ENCODE measurements around the gene CDH4. TPM values are rescaled to one million over a fixed set of nuclear protein-coding genes. Genes with fewer than 3 reads are reported as not detected.

Gene CDH4
- total RNA-seq, 6 donors from 2014 or later = 0.20 to 1.0 (median 0.40) TPM; not detected in 1

- H3K9me3 ChIP-seq = no peaks in the 10 kb centered on the region
- TF ChIP-seq POLR2A (IDR thresholded peaks at IDR 0.05) = no peak
- no peak for TF ChIP-seq POLR2AphosphoS5 (IDR thresholded peaks at IDR 0.05)
- no peak for TF ChIP-seq EP300 (IDR thresholded peaks at IDR 0.05)
- TF ChIP-seq, protein P1, sequence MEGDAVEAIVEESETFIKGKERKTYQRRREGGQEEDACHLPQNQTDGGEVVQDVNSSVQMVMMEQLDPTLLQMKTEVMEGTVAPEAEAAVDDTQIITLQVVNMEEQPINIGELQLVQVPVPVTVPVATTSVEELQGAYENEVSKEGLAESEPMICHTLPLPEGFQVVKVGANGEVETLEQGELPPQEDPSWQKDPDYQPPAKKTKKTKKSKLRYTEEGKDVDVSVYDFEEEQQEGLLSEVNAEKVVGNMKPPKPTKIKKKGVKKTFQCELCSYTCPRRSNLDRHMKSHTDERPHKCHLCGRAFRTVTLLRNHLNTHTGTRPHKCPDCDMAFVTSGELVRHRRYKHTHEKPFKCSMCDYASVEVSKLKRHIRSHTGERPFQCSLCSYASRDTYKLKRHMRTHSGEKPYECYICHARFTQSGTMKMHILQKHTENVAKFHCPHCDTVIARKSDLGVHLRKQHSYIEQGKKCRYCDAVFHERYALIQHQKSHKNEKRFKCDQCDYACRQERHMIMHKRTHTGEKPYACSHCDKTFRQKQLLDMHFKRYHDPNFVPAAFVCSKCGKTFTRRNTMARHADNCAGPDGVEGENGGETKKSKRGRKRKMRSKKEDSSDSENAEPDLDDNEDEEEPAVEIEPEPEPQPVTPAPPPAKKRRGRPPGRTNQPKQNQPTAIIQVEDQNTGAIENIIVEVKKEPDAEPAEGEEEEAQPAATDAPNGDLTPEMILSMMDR (IDR thresholded peaks at IDR 0.05) = no peak
- H3K27me3 ChIP-seq = no peaks in the 10 kb centered on the region
- no peaks in the 10 kb centered on the region for H3K36me3 ChIP-seq
- DNase-seq = no peak
- WGBS, 2 donors = 81 to 94% methylated on average over 7 to 9 of the region's 9 CpGs
- no peaks in the 10 kb centered on the region for H3K4me1 ChIP-seq
- ATAC-seq (ENCODE audit: low FRiP score in 2 of 2) = peak in 1 of 2 donors; percentile 4
- no peak overlapping the region for H3K4me3 ChIP-seq
- no peak overlapping the region for H3K27ac ChIP-seq
Measured at GRCh38 chr20:61536671-61537070, 284.6 kb downstream of the CDH4 start.

DNA sequence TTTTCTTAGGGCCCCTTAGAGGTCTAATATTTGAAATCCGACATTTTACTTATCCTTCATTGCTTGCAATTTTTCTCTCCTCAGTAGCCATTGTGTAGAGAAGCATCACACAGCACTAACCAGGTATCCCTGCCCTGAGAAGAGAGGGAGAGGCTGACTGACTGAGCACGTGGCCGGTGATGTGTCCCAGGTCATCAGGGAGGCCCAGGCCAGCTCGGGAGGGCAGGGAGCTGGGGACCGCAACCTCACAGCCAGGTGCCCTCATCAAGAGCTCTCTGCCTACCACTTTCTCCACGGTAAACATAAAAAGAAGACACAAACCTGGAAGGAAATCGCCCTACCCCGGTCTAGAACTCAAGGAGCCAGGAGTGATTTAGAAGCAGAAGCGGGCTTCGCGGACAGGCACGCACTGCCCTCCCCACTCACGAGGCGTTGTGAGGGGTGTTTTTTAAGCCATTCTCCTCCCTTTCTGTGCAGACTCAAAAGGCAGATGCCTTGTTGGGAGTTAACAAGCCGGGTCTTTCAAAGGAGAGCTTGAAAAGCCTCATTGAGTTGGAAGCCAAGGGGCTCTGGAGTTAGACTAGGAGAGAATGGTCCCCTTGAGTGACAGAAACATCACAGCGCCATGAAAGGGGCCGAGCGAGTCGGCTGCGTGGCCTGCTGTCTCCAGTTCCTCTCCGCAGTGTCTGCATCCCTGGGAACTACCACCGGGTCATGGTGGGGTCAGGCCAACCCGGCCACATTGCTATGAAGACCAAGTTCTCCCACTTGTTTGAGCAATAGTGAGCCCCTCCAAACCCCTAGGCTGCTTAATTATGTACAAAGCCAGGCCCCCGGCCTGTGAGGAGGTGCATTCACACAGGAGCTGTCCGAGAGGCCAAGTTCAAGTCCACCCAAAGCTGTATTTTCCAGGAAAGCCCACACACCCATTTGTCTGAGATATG is 285.4 kb downstream of the CDH4 start:
- TF ChIP-seq POLR2AphosphoS5 (IDR thresholded peaks at IDR 0.05) (no peak), POLR2A (IDR thresholded peaks at IDR 0.05) (no peak), EP300 (IDR thresholded peaks at IDR 0.05) (no peak)
- TF ChIP-seq, protein P1 (IDR thresholded peaks at IDR 0.05) = no peak
- WGBS, 2 donors = 79 to 80% methylated on average over 18 to 25 of the region's 25 CpGs
- Histone ChIP-seq H3K36me3 (no peaks in the 10 kb centered on the region), H3K27me3 (no peaks in the 10 kb centered on the region), H3K27ac (no peak overlapping the region), H3K9me3 (no peaks in the 10 kb centered on the region), H3K4me1 (no peaks in the 10 kb centered on the region), H3K4me3 (no peak overlapping the region)
- DNase-seq (no peak), ATAC-seq (ENCODE audit: low FRiP score in 2 of 2) (no peak)

DNA sequence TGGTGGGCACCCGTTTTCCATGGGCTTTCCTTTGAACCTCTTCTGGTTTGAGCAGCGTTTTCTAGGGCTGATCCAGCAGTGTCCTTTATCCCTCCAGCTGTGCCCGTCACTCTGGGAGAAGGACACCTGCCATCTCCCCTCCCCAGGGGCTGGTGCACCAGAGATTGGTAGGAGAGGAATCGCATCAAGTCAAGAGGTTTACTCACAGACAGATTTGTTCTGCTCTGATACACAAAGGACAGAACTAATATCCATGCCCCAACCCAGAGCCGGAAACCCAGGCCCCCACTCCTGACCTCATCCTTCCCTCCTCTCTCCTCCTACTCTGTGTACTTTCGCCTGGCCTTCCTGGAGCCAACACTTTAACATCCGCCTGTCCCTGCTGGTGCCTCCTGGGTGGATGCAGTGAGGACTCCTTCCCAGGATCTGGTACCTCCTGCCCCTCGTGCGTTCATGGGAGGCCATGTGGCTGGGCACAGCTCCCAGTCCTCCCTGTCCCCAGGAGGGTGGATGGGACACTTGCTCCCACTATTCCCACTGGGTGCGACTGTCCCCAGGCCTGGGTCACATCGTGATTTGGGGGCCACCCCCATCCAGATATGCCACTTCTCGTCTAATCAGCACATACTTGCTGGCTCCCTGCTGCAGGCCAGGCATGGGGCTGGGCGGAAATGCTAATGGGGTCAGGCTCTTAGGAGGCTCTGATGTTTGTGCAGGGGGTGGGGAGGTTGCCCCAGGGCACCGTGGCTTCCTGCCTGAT is 286.3 kb downstream of the CDH4 start:
- H3K9me3 ChIP-seq = no peaks in the 10 kb centered on the region
- DNase-seq (peak in 1 of 2 donors; percentile 32), ATAC-seq (ENCODE audit: low FRiP score in 2 of 2) (no peak)
- no peak overlapping the region for H3K4me3 ChIP-seq
- H3K27ac ChIP-seq = no peak overlapping the region
- TF ChIP-seq, protein P1 (IDR thresholded peaks at IDR 0.05) = no peak
- TF ChIP-seq POLR2A (IDR thresholded peaks at IDR 0.05) = no peak
- no peak for TF ChIP-seq POLR2AphosphoS5 (IDR thresholded peaks at IDR 0.05)
- no peak for TF ChIP-seq EP300 (IDR thresholded peaks at IDR 0.05)
- H3K36me3 ChIP-seq = no peaks in the 10 kb centered on the region
- no peaks in the 10 kb centered on the region for H3K27me3 ChIP-seq
- no peaks in the 10 kb centered on the region for H3K4me1 ChIP-seq
- 70 to 78% methylated on average over 13 of the region's 14 CpGs for WGBS, 2 donors

DNA sequence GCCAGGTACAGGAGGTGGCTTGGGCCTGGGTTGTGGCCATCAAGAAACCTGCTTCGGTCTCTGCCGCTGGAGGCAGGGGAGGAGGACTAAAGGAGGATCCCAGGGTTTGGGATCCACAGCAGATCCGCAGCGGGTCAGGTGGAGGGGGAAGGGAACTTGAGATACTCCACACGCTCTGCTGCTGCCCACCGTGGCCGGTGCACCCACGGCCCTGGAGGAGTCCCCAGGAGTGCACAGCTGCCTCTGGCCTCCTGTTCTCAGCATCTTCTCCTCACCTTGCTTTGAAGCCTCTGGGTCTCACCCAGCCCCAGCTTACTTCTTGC is 286.8 kb downstream of the CDH4 start:
- no peaks in the 10 kb centered on the region for H3K36me3 ChIP-seq
- peak in 1 of 2 donors; percentile 45 for DNase-seq
- H3K4me3 ChIP-seq = no peak overlapping the region
- no peak for ATAC-seq (ENCODE audit: low FRiP score in 2 of 2)
- H3K27me3 ChIP-seq = no peaks in the 10 kb centered on the region
- no peaks in the 10 kb centered on the region for H3K4me1 ChIP-seq
- 78 to 84% methylated on average over 6 to 8 of the region's 8 CpGs for WGBS, 2 donors
- H3K27ac ChIP-seq = no peak overlapping the region
- no peaks in the 10 kb centered on the region for H3K9me3 ChIP-seq
- TF ChIP-seq POLR2AphosphoS5 (IDR thresholded peaks at IDR 0.05) = no peak
- no peak for TF ChIP-seq EP300 (IDR thresholded peaks at IDR 0.05)
- TF ChIP-seq, protein P1 (IDR thresholded peaks at IDR 0.05) = no peak
- no peak for TF ChIP-seq POLR2A (IDR thresholded peaks at IDR 0.05)

Measured in upper lobe of left lung (tissue), 6 donors.